H9 (cell line): ENCODE measurements around the gene HIRA. TPM values are rescaled to one million over a fixed set of nuclear protein-coding genes. Genes with fewer than 3 reads are reported as not detected.

Source experiments
- DNase-seq: peaks from one replicate; pipeline ENCODE4 v3.0.0-alpha.2; 2017
- H2AFZ ChIP-seq: one replicate; pipeline ENCODE4 v1.6.1; 2013; ENCODE audit warnings: mild to moderate bottlenecking, low read length, control low read depth, moderate library complexity
- H2AK5ac ChIP-seq: 2 replicates; pipeline ENCODE4 v1.6.1; 2013; ENCODE audit warnings: low read length, control low read depth, mixed read lengths; ENCODE audit not compliant: insufficient read length
- H2BK120ac ChIP-seq: one replicate; pipeline ENCODE4 v1.6.1; 2013; ENCODE audit warnings: low read depth, mild to moderate bottlenecking, low read length, control low read depth, inconsistent platforms; ENCODE audit not compliant: poor library complexity, severe bottlenecking
- H2BK12ac ChIP-seq: 2 replicates; pipeline ENCODE4 v1.6.1; 2013; ENCODE audit warnings: low read length, control low read depth, mixed read lengths, low read depth; ENCODE audit not compliant: insufficient read length
- H2BK15ac ChIP-seq: 2 replicates; pipeline ENCODE4 v1.6.1; 2013; ENCODE audit warnings: low read depth, low read length, control low read depth
- H2BK20ac ChIP-seq: one replicate; pipeline ENCODE4 v1.6.1; 2013; ENCODE audit warnings: low read depth, mild to moderate bottlenecking, low read length, control low read depth, inconsistent platforms; ENCODE audit not compliant: poor library complexity, severe bottlenecking
- H2BK5ac ChIP-seq: 2 replicates; pipeline ENCODE4 v1.6.1; 2013; ENCODE audit warnings: low read length, control low read depth, mixed read lengths; ENCODE audit not compliant: insufficient read length
- H3K14ac ChIP-seq: 2 replicates; pipeline ENCODE4 v1.6.1; 2013; ENCODE audit warnings: low read length, control low read depth; ENCODE audit not compliant: insufficient read depth
- H3K18ac ChIP-seq: 2 replicates; pipeline ENCODE4 v1.6.1; 2013; ENCODE audit warnings: low read depth, mild to moderate bottlenecking, mixed read lengths, low read length, control low read depth; ENCODE audit not compliant: insufficient read length
- H3K23ac ChIP-seq: 2 replicates; pipeline ENCODE4 v1.6.1; 2013; ENCODE audit warnings: low read length, control low read depth, mixed read lengths, low read depth; ENCODE audit not compliant: insufficient read length
- H3K23me2 ChIP-seq: 2 replicates; pipeline ENCODE4 v1.6.1; 2013; ENCODE audit warnings: low read depth, mild to moderate bottlenecking, mixed read lengths, low read length, control low read depth; ENCODE audit not compliant: insufficient read length, poor library complexity, severe bottlenecking
- H3K27ac ChIP-seq: 2 replicates; pipeline ENCODE4 v1.5.1; 2013; ENCODE audit warnings: low read length, control low read depth, mixed read lengths, low read depth; ENCODE audit not compliant: insufficient read length
- H3K27me3 ChIP-seq: 2 replicates; pipeline ENCODE4 v1.6.1; 2013; ENCODE audit warnings: low read length, control low read depth, inconsistent platforms; ENCODE audit not compliant: insufficient read depth
- H3K4ac ChIP-seq: 2 replicates; pipeline ENCODE4 v1.6.1; 2013; ENCODE audit warnings: low read depth, mild to moderate bottlenecking, control low read depth, inconsistent platforms, low read length, moderate library complexity
- H3K4me1 ChIP-seq: 2 replicates; pipeline ENCODE4 v1.6.1; 2013; ENCODE audit warnings: low read length, control low read depth, inconsistent platforms; ENCODE audit not compliant: insufficient read depth
- H3K4me2 ChIP-seq: 2 replicates; pipeline ENCODE4 v1.6.1; 2013; ENCODE audit warnings: low read length, control low read depth, mixed read lengths; ENCODE audit not compliant: insufficient read length, insufficient read depth
- H3K56ac ChIP-seq: 2 replicates; pipeline ENCODE4 v1.6.1; 2013; ENCODE audit warnings: low read depth, mild to moderate bottlenecking, mixed read lengths, low read length, control low read depth; ENCODE audit not compliant: insufficient read length
- H3K79me1 ChIP-seq: 2 replicates; pipeline ENCODE4 v1.6.1; 2013; ENCODE audit warnings: low read depth, mild to moderate bottlenecking, moderate library complexity, low read length, control low read depth, inconsistent platforms; ENCODE audit not compliant: insufficient read depth, poor library complexity, severe bottlenecking
- H3K79me2 ChIP-seq: 2 replicates; pipeline ENCODE4 v1.6.1; 2013; ENCODE audit warnings: low read length, control low read depth, inconsistent platforms; ENCODE audit not compliant: insufficient read depth
- H3K9ac ChIP-seq: 2 replicates; pipeline ENCODE4 v1.6.1; 2013; ENCODE audit warnings: low read length, control low read depth, mixed read lengths; ENCODE audit not compliant: insufficient read length; ENCODE audit errors: extremely low read depth
- H3K9me3 ChIP-seq: one replicate; pipeline ENCODE4 v1.6.1; 2013; ENCODE audit warnings: low read depth, low read length, inconsistent platforms; ENCODE audit not compliant: control insufficient read depth
- H3T11ph ChIP-seq: one replicate; pipeline ENCODE4 v1.6.1; 2013; ENCODE audit warnings: mild to moderate bottlenecking, low read length, control low read depth, inconsistent platforms
- H4K20me1 ChIP-seq: one replicate; pipeline ENCODE4 v1.6.1; 2013; ENCODE audit not compliant: control insufficient read depth, insufficient read length, insufficient read depth
- H4K5ac ChIP-seq: 2 replicates; pipeline ENCODE4 v1.6.1; 2013; ENCODE audit warnings: low read depth, mild to moderate bottlenecking, mixed read lengths, low read length, control low read depth; ENCODE audit not compliant: insufficient read length
- H4K8ac ChIP-seq: replicated peaks from 2 replicates; pipeline ENCODE4 v1.6.1; 2013; ENCODE audit warnings: low read length, control low read depth, mixed read lengths, low read depth; ENCODE audit not compliant: insufficient read length
- H4K91ac ChIP-seq: 2 replicates; pipeline ENCODE4 v1.6.1; 2013; ENCODE audit warnings: low read depth, mild to moderate bottlenecking, moderate library complexity, mixed read lengths, low read length, control low read depth; ENCODE audit not compliant: insufficient read length
- H3K27ac Mint-ChIP-seq, 3 experiments: 2 replicates in 2 of 3; 3 replicates in 1 of 3; pipeline ENCODE4 v1.8.0; 2020 to 2021; ENCODE audit warnings: mixed read lengths in 3 of 3, mild to moderate bottlenecking in 1 of 3, moderate library complexity in 1 of 3
- H3K27me3 Mint-ChIP-seq: 2 replicates; pipeline ENCODE4 v1.8.0; 2021; ENCODE audit warnings: low read depth, mild to moderate bottlenecking, moderate library complexity, mixed read lengths
- H3K36me3 Mint-ChIP-seq, 3 experiments: 2 replicates in 2 of 3; 3 replicates in 1 of 3; pipeline ENCODE4 v1.8.0; 2020 to 2021; ENCODE audit warnings: low read depth in 3 of 3, mixed read lengths in 3 of 3; ENCODE audit not compliant: insufficient read depth in 1 of 3
- H3K4me1 Mint-ChIP-seq, 2 experiments: 2 replicates each; pipeline ENCODE4 v1.8.0; 2020; ENCODE audit warnings: mixed read lengths in 2 of 2
- H3K4me3 Mint-ChIP-seq, 2 experiments: 2 replicates in 1 of 2; 3 replicates in 1 of 2; pipeline ENCODE4 v1.8.0; 2020 to 2021; ENCODE audit warnings: mild to moderate bottlenecking in 2 of 2, mixed read lengths in 2 of 2, moderate library complexity in 1 of 2
- H3K9me3 Mint-ChIP-seq, 2 experiments: 2 replicates in 1 of 2; 3 replicates in 1 of 2; pipeline ENCODE4 v1.8.0; 2020; ENCODE audit warnings: mild to moderate bottlenecking in 2 of 2, mixed read lengths in 2 of 2, moderate library complexity in 1 of 2
- CTCF ChIP-seq: fragments of 200-600 bp; sonication (generic); conservative IDR thresholded peaks from 3 replicates; pipeline ENCODE4 v1.8.0; 2021; ENCODE audit warnings: antibody characterized with exemption, mild to moderate bottlenecking
- WGBS: extraction: QIAGEN DNeasy Blood & Tissue Kit; methylation state at CpG from one replicate; pipeline ENCODE4 v1.1.7; 2013; ENCODE audit warnings: missing lambda C conversion rate, low lambda C conversion rate, mixed read lengths; ENCODE audit not compliant: insufficient read length; ENCODE audit errors: extremely low coverage; 5-methylcytosine and 5-hydroxymethylcytosine counted together
- total RNA-seq: library from RNA; stranded (reverse); gene quantifications from 2 replicates; pipeline ENCODE4 v1.2.1, GENCODE V29; 2021

Gene HIRA
- total RNA-seq, 1 experiment from 2014 or later = 51.9 TPM

GRCh38 chr22:19461506-19461905, 30.0 kb upstream of the HIRA start:
- Histone ChIP-seq H3K79me1 (no peaks in the 10 kb centered on the region), H3K9ac (no peak overlapping the region), H2AK5ac (no peak overlapping the region), H2AFZ (no peak overlapping the region), H4K91ac (no peak overlapping the region), H3K27ac (no peak overlapping the region), H3K79me2 (no peaks in the 10 kb centered on the region), H3K4me2 (no peak overlapping the region), H3K14ac (no peak overlapping the region), H3K23ac (no peak overlapping the region), H3K27me3 (no peaks in the 10 kb centered on the region), H3K56ac (no peak overlapping the region), H3K18ac (no peak overlapping the region), H2BK5ac (no peak overlapping the region), H3T11ph (no peak overlapping the region), H4K8ac (no peak overlapping the region), H3K9me3 (no peaks in the 10 kb centered on the region), H4K5ac (no peak overlapping the region), H4K20me1 (no peaks in the 10 kb centered on the region), H2BK120ac (no peak overlapping the region), H2BK15ac (no peak overlapping the region), H2BK12ac (no peak overlapping the region), H2BK20ac (no peak overlapping the region), H3K4me1 (no peaks in the 10 kb centered on the region), H3K23me2 (no peaks in the 10 kb centered on the region), H3K4ac (no peak overlapping the region)
- Mint-ChIP-seq H3K9me3 (no peaks in the 10 kb centered on the region), H3K4me1 (peaks cover 2 to 6% of the 10 kb centered on the region in 2 experiments; a peak in 2 of 4 replicates), H3K4me3 (no peak overlapping the region), H3K27ac (no peak overlapping the region), H3K36me3 (peaks cover 16 to 73% (median 32%) of the 10 kb centered on the region in 3 experiments; a peak in 6 of 7 replicates), H3K27me3 (no peaks in the 10 kb centered on the region; the same call in 1 of the 2 replicates)
- TF ChIP-seq CTCF = no peak
- no CpG with 5 or more reads among the region's 1 CpG for WGBS
- DNase-seq = no peak
